Neural crest cell (in vitro differentiated cells): Measurements from ENCODE around the gene NDE1. TPM values are rescaled to one million over a fixed set of nuclear protein-coding genes. Genes with fewer than 3 reads are reported as not detected.

Experiments used
- DNase-seq: peaks from one replicate; pipeline ENCODE4 v3.0.0; 2021; ENCODE audit warnings: low read depth, mixed read lengths, low spot score
- H3K27ac Mint-ChIP-seq: one replicate; pipeline ENCODE4 v1.8.0; 2021; ENCODE audit warnings: mild to moderate bottlenecking, mixed read lengths; ENCODE audit not compliant: unreplicated experiment
- H3K27me3 Mint-ChIP-seq: 2 replicates; pipeline ENCODE4 v1.8.0; 2021; ENCODE audit warnings: low read depth, mild to moderate bottlenecking, mixed read lengths
- H3K36me3 Mint-ChIP-seq: 2 replicates; pipeline ENCODE4 v1.8.0; 2021; ENCODE audit warnings: low read depth, mild to moderate bottlenecking, mixed read lengths
- H3K4me1 Mint-ChIP-seq: 2 replicates; pipeline ENCODE4 v1.8.0; 2021; ENCODE audit warnings: mixed read lengths
- H3K4me3 Mint-ChIP-seq: one replicate; pipeline ENCODE4 v1.8.0; 2021; ENCODE audit warnings: mild to moderate bottlenecking, mixed read lengths
- H3K9me3 Mint-ChIP-seq: 2 replicates; pipeline ENCODE4 v1.8.0; 2021; ENCODE audit warnings: mixed read lengths
- total RNA-seq: library from RNA; stranded (reverse); gene quantifications from 2 replicates; pipeline ENCODE4 v1.2.1, GENCODE V29; 2021
- TF ChIP-seq, protein P1 (sequence below): fragments of 200-600 bp; sonication (generic); conservative IDR thresholded peaks from 2 replicates; pipeline ENCODE4 v1.5.0; 2021; ENCODE audit warnings: antibody characterized with exemption, mild to moderate bottlenecking

NDE1 gene
- total RNA-seq, 1 donor from 2014 or later: 72.2 TPM

DNA sequence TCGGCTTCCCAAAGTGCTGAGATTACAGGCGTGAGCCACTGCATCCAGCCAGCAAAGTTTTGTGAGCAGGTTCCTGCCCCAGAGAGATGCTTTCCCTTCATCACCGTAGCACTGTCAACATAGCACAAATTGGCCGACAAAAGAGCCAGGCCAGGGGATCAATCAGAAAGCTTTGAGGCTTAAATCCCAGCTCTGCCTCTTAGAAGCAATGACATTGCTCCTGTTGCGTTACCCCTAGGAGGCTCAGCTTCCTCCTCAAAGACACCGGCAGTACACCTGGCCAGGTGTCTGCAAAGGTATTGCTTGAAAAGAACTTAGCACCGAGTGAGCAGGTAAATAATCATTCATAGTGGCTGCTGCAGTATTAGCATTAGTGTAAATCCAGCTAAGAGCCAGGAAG lies 86.5 kb downstream of the NDE1 start:
- Mint-ChIP-seq H3K9me3 (no peaks in the 10 kb centered on the region), H3K27ac (no peak overlapping the region), H3K27me3 (no peaks in the 10 kb centered on the region), H3K4me3 (no peak overlapping the region), H3K36me3 (no peaks in the 10 kb centered on the region), H3K4me1 (no peaks in the 10 kb centered on the region)
- DNase-seq: no peak
- TF ChIP-seq, protein P1, sequence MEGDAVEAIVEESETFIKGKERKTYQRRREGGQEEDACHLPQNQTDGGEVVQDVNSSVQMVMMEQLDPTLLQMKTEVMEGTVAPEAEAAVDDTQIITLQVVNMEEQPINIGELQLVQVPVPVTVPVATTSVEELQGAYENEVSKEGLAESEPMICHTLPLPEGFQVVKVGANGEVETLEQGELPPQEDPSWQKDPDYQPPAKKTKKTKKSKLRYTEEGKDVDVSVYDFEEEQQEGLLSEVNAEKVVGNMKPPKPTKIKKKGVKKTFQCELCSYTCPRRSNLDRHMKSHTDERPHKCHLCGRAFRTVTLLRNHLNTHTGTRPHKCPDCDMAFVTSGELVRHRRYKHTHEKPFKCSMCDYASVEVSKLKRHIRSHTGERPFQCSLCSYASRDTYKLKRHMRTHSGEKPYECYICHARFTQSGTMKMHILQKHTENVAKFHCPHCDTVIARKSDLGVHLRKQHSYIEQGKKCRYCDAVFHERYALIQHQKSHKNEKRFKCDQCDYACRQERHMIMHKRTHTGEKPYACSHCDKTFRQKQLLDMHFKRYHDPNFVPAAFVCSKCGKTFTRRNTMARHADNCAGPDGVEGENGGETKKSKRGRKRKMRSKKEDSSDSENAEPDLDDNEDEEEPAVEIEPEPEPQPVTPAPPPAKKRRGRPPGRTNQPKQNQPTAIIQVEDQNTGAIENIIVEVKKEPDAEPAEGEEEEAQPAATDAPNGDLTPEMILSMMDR: no peak

DNA sequence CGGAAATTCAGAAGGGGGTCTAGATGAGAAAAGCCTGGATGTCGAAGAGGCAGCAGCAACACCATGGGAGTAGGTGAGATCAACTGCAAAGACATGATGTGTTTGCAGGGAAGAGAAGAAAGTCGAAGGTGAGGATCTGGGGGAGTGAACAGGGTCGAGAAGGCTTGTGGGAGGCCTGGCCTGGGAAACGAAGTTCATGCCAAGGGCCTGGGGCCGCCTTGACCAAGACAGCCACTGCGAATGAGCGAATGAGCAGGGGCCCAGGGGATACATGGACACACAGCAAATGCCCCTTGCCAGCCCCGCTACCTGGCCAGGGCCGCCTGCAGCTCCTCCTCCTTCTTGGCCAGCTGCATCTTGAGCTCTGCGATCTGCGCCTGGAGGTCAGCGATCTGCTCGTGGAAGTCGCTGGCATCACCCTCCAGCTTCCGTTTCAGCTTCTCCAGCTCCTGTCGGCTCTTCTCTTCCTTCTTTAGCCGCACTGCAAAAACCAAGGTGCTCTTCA lies 87.1 kb downstream of the NDE1 start:
- Mint-ChIP-seq H3K4me1 (no peaks in the 10 kb centered on the region), H3K36me3 (no peaks in the 10 kb centered on the region), H3K27me3 (no peaks in the 10 kb centered on the region), H3K27ac (no peak overlapping the region), H3K9me3 (no peaks in the 10 kb centered on the region), H3K4me3 (no peak overlapping the region)
- DNase-seq: no peak
- TF ChIP-seq, protein P1: no peak

GRCh38 chr16:15739464-15739863 lies 89.4 kb downstream of the NDE1 start:
- TF ChIP-seq, protein P1: no peak
- Mint-ChIP-seq H3K36me3 (no peaks in the 10 kb centered on the region), H3K27me3 (no peaks in the 10 kb centered on the region), H3K27ac (no peak overlapping the region), H3K9me3 (no peaks in the 10 kb centered on the region), H3K4me1 (no peaks in the 10 kb centered on the region), H3K4me3 (no peak overlapping the region)
- no peak for DNase-seq

DNA sequence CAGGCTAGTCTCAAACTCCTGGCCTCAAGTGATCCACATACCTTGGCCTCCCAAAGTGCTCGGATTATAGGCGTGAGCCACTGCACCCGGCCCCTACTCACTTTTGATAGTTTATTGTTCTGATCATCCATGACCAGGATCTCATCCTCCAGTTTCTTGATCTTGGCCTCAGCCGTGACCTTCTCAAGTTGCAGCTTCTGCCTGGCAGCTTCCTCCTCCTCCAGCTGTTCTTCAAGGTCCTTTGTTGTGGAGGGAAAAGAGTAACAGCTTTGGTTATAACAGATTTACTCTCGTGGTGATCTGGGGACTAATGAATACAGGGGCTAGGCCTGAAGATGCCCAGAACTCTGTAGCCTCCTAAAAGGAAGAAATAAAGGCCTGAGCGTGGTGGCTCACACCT lies 89.9 kb downstream of the NDE1 start:
- no peak overlapping the region for H3K27ac Mint-ChIP-seq
- TF ChIP-seq, protein P1: no peak
- no peaks in the 10 kb centered on the region for H3K4me1 Mint-ChIP-seq
- DNase-seq: no peak
- no peak overlapping the region for H3K4me3 Mint-ChIP-seq
- H3K36me3 Mint-ChIP-seq: no peaks in the 10 kb centered on the region
- H3K9me3 Mint-ChIP-seq: no peaks in the 10 kb centered on the region
- H3K27me3 Mint-ChIP-seq: no peaks in the 10 kb centered on the region

DNA sequence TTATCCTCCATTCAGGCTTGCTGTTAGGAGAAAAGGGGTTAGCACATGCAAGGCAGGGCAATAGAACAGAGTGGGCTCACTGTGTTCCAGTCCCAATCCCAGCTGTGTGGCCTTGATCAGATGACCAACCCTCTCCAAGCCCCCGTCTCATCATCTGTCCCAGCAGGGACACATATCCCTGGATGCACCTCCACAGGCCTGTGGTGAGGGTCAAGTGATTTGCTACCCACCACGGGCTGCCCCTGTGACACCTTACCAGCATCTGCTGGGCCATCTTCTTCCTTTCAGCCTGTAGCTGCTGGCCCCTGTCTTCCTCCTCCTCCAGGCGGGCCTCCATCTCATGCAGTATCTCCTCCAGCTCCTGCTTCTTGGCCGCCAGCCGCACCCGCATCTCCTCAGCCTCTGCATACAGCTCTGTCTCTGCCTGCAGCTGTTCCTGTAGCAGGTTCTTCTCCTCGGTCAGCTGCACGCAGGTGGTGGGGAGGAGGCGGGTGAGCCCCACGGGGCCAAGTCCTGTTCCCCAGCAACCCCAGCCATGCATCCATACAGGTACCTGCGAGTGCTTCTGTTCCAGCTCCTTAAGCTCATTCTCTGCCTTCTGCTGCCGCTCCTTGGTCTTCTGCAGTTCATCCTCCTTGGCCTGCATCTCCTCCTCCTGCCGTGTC lies 91.3 kb downstream of the NDE1 start:
- Mint-ChIP-seq H3K27ac (no peak overlapping the region), H3K4me3 (no peak overlapping the region), H3K27me3 (no peaks in the 10 kb centered on the region), H3K36me3 (no peaks in the 10 kb centered on the region), H3K4me1 (no peaks in the 10 kb centered on the region), H3K9me3 (no peaks in the 10 kb centered on the region)
- TF ChIP-seq, protein P1: no peak
- no peak for DNase-seq
